ENCODE results near the gene TFF2.

TFF2 gene

DNA sequence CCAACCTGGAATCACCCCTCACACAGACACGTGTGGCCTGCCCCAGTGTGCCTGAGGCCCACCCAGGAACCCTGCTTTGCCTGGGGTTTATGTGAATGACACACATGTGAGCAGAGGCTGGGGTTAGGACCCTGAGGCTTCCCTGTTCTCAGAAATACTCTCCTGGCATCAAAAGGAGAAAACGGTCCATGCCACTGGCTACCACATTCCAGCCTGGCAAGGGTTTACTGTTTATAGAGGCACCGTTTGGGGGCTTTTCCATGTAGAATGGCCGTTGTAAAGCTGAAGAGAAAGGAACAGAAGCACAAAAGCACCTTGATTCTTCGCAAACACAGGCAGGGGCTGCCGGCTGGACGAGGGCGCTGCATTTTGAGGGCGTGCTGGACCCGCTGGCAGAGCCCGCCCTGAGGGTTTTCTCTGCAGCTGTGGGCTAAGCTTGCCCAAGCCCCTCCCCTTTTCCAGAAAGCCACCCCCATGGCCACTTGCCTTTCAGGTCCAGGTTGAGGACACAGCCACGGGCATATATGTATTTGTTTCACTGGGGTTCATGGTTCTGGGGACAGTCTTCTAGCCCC, 48.6 kb downstream of the TFF2 start:
- no peak for DNase-seq

DNA sequence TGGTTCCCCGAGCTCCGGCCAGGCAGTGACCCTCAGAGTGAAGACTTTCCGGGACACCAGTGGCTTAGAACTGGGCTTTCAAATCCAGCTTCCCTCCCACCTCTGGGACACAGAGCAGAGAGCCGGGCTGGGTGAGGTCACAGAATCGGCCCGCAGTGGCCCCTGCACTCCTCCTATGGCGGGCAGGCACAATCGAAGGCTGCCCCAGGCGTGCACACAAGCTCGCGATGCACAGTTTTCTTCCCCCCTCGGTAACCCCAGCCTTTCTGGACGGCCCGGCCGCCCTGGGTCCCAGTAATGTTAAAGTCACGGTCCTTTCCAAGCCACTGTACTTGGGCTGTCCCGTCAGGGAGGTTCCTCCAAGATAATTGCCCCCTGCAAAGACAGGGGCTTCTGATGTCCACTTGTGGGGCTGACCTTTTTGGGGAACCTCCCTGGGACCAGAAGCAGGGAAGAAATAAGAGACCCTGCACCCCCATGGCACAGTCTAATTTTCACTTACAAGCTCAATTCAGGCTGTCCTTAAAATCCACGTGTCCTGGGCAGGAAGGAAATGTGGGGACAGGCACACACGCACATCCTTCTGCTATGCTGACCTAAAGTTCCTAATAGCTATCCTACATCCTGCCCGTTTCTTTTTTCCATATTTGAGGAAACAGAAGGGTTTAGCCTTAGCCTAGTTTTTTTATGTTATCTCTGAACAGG, 49.3 kb downstream of the TFF2 start:
- DNase-seq: no peak

DNA sequence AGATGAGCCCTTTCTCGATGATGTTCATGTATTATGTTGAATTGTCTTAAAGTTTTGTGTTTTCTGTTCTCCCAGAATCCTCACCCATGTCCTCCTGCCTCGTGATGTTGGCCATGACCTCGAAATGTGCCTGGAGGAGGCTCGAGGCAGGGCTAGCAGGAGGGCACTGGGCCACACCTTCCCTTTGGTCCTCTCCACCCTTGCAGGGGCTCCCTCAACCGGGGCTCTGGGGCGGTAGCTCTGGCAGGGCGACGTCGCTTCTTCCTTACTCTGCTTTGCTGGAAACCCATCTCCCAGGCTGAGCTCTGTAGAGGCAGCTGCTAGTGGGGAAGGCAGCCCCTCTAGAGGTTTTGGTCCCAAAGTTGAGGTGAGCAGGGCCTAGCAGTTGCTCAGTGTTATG, 49.8 kb downstream of the TFF2 start:
- DNase-seq: no peak

- no peak for DNase-seq
Observed at GRCh38 chr21:42300045-42300583, 50.7 kb downstream of the TFF2 start.

DNA sequence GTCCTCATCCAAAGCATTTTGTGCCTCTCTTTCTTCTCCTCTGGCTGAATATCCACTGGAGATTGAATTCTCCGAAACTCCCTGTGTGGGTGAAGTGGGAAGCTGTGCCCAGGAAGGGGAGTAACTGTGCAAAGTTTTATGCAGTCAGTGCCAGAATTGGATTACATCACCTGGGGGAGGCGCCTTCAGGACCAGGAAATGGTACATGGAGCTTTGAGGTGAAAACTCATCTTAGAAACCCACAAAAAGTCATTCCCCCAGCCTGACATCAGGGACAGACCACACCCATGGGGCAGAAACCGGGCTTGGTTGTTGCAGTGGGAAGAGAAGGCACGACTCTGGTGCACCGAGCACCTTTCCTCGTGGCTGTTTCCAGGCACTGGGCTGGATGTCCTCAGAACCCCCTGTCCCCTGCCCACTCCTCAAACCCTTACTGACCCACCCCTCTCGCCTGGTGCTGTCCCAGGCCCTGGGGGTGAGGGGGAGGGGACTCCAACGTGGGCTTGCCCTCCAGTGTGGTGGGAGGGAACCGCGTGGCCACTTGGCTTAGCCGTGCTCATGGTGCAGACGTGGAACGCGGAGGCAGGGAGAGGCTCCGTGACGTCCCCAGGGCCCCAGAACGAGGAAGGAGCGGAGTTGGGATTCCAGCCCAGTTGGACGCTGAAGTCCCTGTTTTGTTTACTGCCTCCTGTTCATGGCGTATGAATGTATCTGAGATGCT, 51.3 kb downstream of the TFF2 start:
- no peak for DNase-seq

DNA sequence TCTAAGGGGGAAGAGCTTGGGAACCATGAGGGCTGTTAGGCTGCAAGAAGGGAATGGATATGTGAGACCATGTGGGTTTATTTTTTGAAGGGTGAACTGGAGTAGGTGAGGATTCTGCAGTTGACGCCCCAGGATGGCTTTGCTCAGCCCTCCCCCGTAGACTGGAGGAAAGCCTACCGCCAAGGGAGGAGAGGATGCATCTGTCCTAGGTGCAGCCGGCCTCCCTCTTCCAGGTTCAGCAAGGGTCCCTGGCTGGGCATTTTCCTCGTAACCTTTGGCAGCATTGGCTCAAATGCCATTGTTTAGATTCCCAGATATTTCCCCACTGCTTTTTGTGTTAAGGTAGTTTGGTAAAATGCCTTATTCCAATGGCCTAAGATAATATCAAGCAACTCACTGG, 52.1 kb downstream of the TFF2 start:
- no peak for DNase-seq

DNA sequence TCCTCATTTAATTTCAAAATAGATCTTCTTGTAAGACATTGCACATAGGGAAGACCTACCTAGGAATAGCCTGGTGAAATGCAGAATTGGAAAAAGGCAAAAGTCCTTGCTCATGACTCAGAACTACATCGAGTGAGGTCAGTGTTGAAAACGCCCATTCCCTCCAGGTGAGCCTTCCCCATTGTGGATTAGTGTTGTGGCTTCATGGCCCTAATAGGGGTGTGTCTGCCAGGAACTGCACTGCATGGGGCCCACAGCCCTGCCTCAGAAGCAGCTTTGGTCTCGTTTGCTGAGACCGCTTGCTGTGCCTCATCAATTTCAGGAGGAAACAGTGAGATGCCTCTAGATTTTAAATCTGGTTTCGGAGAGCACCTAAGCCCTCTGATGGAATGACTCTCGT, 52.6 kb downstream of the TFF2 start:
- DNase-seq: no peak

DNA sequence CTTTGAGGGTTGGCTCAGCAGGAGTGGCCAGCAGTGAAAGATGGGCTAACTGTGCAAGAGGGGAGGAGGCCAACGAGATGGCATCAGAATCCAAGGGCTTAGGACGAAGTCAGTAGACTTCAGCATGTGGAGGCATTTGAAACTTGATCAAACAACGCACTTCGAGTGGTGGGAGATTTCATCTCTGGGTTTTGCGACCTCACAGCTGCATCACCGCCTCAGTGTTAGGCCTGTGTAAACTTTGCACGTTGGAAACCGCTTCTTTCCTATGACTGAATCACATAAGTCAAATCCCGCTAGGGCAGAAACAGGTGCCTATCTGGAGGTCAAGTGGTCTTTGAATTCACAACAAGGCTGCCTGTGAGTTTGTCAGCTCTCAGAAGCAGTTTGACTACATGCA, 53.4 kb downstream of the TFF2 start:
- DNase-seq: no peak

GRCh38 chr21:42296501-42296900, 54.3 kb downstream of the TFF2 start:
- no peak for DNase-seq

Measured in NCI-H524 treated with DMSO at 0.1 percent for 48 hours (cell line).